Gastrocnemius medialis (tissue), 4 donors: ENCODE data around the gene FRMD4B. TPM values are rescaled to one million over a fixed set of nuclear protein-coding genes. Genes with fewer than 3 reads are reported as not detected.

Experiments used
- ATAC-seq, 2 donors: fragments of 150-250 bp; one replicate each; pipeline ENCODE4 v1.9.1; 2016
- DNase-seq, 2 donors: peaks; one replicate each; pipeline ENCODE4 v3.0.0-alpha.2; 2019
- H3K27ac ChIP-seq, 4 donors: fragments of 200-600 bp; sonication (generic); 1 replicate in 1 of 4; 2 replicates in 3 of 4; pipeline ENCODE4 v1.5.1; 2016 to 2018; ENCODE audit warnings: mild to moderate bottlenecking in 2 of 4, moderate library complexity in 1 of 4
- H3K27me3 ChIP-seq, 3 donors: fragments of 200-600 bp; sonication (generic) in 2 of 3; 1 replicate in 1 of 3; 2 replicates in 2 of 3; pipeline versions ENCODE4 v1.5.1 to v1.6.0; 2016 to 2019; ENCODE audit warnings: mild to moderate bottlenecking in 1 of 3, moderate library complexity in 1 of 3
- H3K36me3 ChIP-seq, 2 donors: fragments of 200-600 bp; sonication (generic) in 1 of 2; one replicate each; pipeline ENCODE4 v1.5.1; 2017 to 2018
- H3K4me1 ChIP-seq, 2 donors: fragments of 200-600 bp; sonication (generic) in 1 of 2; one replicate each; pipeline ENCODE4 v1.5.1; 2016 to 2017; ENCODE audit warnings: mild to moderate bottlenecking in 2 of 2
- H3K4me3 ChIP-seq, 4 donors: fragments of 200-600 bp; sonication (generic) in 3 of 4; 1 replicate in 1 of 4; 2 replicates in 3 of 4; pipeline ENCODE4 v1.5.1; 2016 to 2019; ENCODE audit warnings: mild to moderate bottlenecking in 2 of 4
- H3K9me3 ChIP-seq, 3 donors: fragments of 200-600 bp; sonication (generic) in 2 of 3; 1 replicate in 1 of 3; 2 replicates in 2 of 3; pipeline ENCODE4 v1.5.1; 2016 to 2019
- POLR2A ChIP-seq, 2 donors: fragments of 450-650 bp; IDR thresholded peaks; one replicate each; pipeline ENCODE4 v1.6.1; 2017; ENCODE audit warnings: antibody characterized with exemption in 2 of 2, mild to moderate bottlenecking in 2 of 2, moderate library complexity in 2 of 2
- in situ Hi-C, 4 donors: fragments of 200-750 bp; cut with MboI; loops; one replicate each; pipeline versions ENCODE4 v1.15.0 to v1.8.0; 2017; ENCODE audit warnings: low sequenced_read_pairs in 4 of 4
- intact Hi-C: fragments of 100-400 bp; cut with DNase I; formaldehyde crosslinking; loops from one replicate; pipeline ENCODE4 v1.15.1; 2023; ENCODE audit warnings: low total_unique reads
- total RNA-seq, 4 donors: library from RNA; depleted of rRNA; stranded (reverse); fragments of >200 nt; gene quantifications; one replicate each; pipeline versions ENCODE4 v1.1.0 to v1.2.3, GENCODE V29; 2016
- TF ChIP-seq, protein P1 (sequence below), 5 experiments: fragments of 450-650 bp in 3 of 5; fragments of 200-600 bp in 2 of 5; sonication (generic) in 2 of 5; IDR thresholded peaks in 4 of 5; conservative IDR thresholded peaks in 1 of 5; 1 replicate in 4 of 5; 2 replicates in 1 of 5; pipeline ENCODE4 v1.5.1; 2016 to 2019; ENCODE audit warnings: antibody characterized with exemption in 5 of 5, mild to moderate bottlenecking in 3 of 5, moderate library complexity in 3 of 5

FRMD4B gene
- total RNA-seq, 4 donors from 2014 or later = 0.29 to 3.6 (median 1.7) TPM

DNA sequence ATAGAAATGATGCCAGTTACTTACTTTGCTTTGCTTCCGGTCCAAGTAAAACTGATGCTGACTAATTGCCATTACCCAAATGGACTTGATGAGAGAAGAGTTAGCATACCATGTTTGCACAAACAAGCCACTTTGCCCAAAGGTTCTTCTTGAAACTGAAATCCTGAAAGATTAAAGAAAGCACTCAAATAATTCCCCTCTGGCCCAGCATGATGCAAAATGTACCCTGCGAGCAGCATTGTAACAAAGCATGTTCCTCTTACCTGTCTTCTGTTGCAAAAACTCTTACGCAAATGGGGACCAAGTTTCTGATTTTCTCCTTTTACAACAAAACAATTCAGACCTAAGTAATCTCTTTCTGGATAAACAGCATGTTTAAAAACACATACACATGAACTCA, 189.0 kb downstream of the FRMD4B start:
- Histone ChIP-seq H3K4me1 (peaks cover 6 to 8% of the 10 kb centered on the region in 2 donors), H3K9me3 (no peaks in the 10 kb centered on the region), H3K27me3 (no peaks in the 10 kb centered on the region), H3K27ac (no peak overlapping the region), H3K36me3 (peaks cover 0 to 3% of the 10 kb centered on the region in 2 donors), H3K4me3 (no peak overlapping the region)
- ATAC-seq (no peak), DNase-seq (no peak)
- TF ChIP-seq POLR2A (IDR thresholded peaks at IDR 0.05) = no peak
- TF ChIP-seq, protein P1, sequence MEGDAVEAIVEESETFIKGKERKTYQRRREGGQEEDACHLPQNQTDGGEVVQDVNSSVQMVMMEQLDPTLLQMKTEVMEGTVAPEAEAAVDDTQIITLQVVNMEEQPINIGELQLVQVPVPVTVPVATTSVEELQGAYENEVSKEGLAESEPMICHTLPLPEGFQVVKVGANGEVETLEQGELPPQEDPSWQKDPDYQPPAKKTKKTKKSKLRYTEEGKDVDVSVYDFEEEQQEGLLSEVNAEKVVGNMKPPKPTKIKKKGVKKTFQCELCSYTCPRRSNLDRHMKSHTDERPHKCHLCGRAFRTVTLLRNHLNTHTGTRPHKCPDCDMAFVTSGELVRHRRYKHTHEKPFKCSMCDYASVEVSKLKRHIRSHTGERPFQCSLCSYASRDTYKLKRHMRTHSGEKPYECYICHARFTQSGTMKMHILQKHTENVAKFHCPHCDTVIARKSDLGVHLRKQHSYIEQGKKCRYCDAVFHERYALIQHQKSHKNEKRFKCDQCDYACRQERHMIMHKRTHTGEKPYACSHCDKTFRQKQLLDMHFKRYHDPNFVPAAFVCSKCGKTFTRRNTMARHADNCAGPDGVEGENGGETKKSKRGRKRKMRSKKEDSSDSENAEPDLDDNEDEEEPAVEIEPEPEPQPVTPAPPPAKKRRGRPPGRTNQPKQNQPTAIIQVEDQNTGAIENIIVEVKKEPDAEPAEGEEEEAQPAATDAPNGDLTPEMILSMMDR (IDR thresholded peaks at IDR 0.05 in 4 of 5, conservative IDR thresholded peaks at IDR 0.05 in 1 of 5) = no peak
- intact Hi-C loops (no loop called here), in situ Hi-C loops (no loop called here)

DNA sequence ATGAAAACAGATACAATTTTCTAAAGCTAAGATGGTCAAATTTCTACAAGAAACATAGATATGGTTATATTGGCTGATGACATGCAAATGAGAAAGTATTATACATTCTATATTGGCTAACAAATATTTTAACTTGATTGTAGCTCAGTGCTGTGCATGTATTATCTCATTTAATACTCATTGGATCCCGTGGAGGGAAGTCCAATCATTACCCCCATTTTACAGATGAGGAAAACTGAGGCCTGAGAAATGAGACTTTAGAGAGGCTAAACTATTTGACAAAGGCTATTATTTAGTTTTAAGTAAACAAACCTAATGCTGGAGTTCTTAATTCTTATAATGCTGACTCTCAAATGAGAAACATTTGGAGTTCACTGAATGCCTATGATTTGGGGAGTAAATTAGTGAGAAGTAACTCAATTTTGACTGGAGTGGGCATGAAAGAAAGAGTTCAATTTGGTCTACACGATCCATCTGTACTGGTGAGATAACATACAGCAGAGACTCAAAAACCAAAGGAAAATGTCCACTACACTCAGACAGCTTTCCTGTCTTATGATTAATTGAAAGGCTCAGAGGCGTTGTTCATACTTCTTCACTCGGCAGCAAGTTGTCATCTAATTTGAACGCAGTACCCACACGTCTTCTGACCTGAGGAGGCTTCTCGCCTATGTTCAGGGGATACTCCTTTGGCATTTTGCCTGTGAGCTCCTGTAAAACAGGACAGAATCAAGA, 191.3 kb downstream of the FRMD4B start:
- ATAC-seq = no peak
- no peak overlapping the region for H3K4me3 ChIP-seq
- intact Hi-C loops (no loop called here), in situ Hi-C loops (no loop called here)
- DNase-seq = no peak
- H3K27ac ChIP-seq = no peak overlapping the region
- H3K9me3 ChIP-seq = no peaks in the 10 kb centered on the region
- no peaks in the 10 kb centered on the region for H3K27me3 ChIP-seq
- TF ChIP-seq, protein P1 (IDR thresholded peaks at IDR 0.05 in 4 of 5, conservative IDR thresholded peaks at IDR 0.05 in 1 of 5) = no peak
- no peak for TF ChIP-seq POLR2A (IDR thresholded peaks at IDR 0.05)
- H3K36me3 ChIP-seq = peaks cover 0 to 4% of the 10 kb centered on the region in 2 donors
- peaks cover 0 to 2% of the 10 kb centered on the region in 2 donors for H3K4me1 ChIP-seq

DNA sequence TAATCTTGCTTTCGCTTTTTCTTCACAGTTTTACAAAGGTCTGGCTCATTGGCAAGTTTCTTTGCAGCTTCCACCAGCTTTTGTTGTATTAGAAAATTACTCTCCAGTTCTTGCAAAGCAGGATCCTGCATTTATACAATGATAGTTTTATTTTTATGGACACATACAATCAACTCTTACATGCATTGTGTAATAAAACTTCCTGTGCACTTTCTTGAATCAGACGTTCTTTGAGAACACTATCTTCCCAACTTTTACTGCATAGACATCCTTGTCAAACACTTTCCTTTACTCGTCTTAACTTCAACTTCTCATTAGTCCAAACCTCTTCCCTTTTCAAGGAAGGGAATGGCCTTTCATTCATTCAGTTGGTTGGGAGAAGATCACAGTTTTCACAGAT, 192.1 kb downstream of the FRMD4B start:
- H3K27ac ChIP-seq = no peak overlapping the region
- no peak for TF ChIP-seq POLR2A (IDR thresholded peaks at IDR 0.05)
- TF ChIP-seq, protein P1 (IDR thresholded peaks at IDR 0.05 in 4 of 5, conservative IDR thresholded peaks at IDR 0.05 in 1 of 5) = no peak
- peaks cover 0 to 4% of the 10 kb centered on the region in 2 donors for H3K36me3 ChIP-seq
- no peaks in the 10 kb centered on the region for H3K27me3 ChIP-seq
- in situ Hi-C loops = no loop called here
- DNase-seq (no peak), ATAC-seq (no peak)
- H3K9me3 ChIP-seq = no peaks in the 10 kb centered on the region
- intact Hi-C loops = no loop called here
- H3K4me3 ChIP-seq = no peak overlapping the region
- no peaks in the 10 kb centered on the region for H3K4me1 ChIP-seq

DNA sequence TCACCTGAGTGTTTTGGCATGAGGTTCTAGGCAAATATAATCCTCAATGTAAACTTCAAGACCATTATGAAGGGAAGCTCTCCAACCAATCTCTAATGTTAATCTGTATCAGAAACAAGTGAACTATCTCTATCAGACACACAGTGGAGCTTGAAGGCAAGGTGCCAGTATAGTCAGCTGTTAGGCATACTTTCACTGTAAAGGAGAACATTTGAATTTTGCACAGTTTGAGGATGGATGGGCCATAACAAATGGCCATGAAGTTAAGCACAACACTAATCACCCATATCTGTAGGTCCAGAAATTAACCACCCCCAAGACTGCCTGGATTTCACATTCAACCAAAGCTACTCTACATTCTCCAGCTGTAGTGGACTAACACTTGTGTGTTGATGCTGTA, 194.4 kb downstream of the FRMD4B start:
- DNase-seq (no peak), ATAC-seq (no peak)
- H3K4me3 ChIP-seq = no peak overlapping the region
- no peak overlapping the region for H3K27ac ChIP-seq
- TF ChIP-seq POLR2A (IDR thresholded peaks at IDR 0.05) = no peak
- TF ChIP-seq, protein P1 (IDR thresholded peaks at IDR 0.05 in 4 of 5, conservative IDR thresholded peaks at IDR 0.05 in 1 of 5) = no peak
- no peaks in the 10 kb centered on the region for H3K9me3 ChIP-seq
- no peaks in the 10 kb centered on the region for H3K4me1 ChIP-seq
- H3K27me3 ChIP-seq = no peaks in the 10 kb centered on the region
- peaks cover 0 to 4% of the 10 kb centered on the region in 2 donors for H3K36me3 ChIP-seq
- in situ Hi-C loops (no loop called here), intact Hi-C loops (no loop called here)
